ENCODE measurements around the gene USP17L19. TPM values are rescaled to one million over a fixed set of nuclear protein-coding genes. Genes with fewer than 3 reads are reported as not detected.

The USP17L19 gene, protein sequence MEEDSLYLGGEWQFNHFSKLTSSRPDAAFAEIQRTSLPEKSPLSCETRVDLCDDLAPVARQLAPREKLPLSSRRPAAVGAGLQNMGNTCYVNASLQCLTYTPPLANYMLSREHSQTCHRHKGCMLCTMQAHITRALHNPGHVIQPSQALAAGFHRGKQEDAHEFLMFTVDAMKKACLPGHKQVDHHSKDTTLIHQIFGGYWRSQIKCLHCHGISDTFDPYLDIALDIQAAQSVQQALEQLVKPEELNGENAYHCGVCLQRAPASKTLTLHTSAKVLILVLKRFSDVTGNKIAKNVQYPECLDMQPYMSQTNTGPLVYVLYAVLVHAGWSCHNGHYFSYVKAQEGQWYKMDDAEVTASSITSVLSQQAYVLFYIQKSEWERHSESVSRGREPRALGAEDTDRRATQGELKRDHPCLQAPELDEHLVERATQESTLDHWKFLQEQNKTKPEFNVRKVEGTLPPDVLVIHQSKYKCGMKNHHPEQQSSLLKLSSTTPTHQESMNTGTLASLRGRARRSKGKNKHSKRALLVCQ
- total RNA-seq: not detected in 2 replicates

GRCh38 chr4:9253078-9253477 is at the start of gene USP17L19:
USP17L19 (plus strand) TSS chr4:9253378; CDS start chr4:9253378, 0 bp downstream.

DNA sequence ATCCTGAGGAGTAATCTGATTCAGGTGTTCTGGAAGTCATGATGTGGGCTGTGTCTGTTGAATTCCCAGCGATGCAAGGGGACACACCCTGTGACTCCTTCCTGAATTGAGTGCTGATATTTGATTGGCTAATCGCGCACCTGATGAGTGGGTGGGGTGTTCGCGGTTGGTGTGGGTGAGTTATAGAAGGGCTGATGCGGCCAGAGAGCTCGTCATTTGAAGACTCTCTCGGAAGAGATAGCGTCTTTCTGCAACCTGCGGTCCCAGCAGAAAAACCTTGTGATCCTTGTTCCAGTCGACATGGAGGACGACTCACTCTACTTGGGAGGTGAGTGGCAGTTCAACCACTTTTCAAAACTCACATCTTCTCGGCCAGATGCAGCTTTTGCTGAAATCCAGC is 42.8 kb upstream of the USP17L19 start, which contains the start of gene USP17L10:
TSS of gene USP17L10 (plus strand) at position 301 of the 400 bp plus-strand sequence. CDS start at position 301, 0 bp downstream.

DNA sequence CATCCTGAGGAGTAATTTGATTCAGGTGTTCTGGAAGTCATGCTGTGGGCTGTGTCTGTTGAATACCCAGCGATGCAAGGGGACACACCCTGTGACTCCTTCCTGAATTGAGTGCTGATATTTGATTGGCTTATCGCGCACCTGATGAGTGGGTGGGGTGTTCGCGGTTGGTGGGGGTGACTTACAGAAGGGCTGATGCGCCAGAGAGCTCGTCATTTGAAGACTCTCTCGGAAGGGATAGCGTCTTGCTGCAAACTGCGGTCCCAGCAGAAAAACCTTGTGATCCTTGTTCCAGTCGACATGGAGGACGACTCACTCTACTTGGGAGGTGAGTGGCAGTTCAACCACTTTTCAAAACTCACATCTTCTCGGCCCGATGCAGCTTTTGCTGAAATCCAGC is 38.1 kb upstream of the USP17L19 start, which contains the start of gene USP17L11:
TSS of gene USP17L11 (plus strand) at position 301 of the 400 bp plus-strand sequence. CDS start at position 301, 0 bp downstream.

GRCh38 chr4:9219852-9220251 is 33.3 kb upstream of the USP17L19 start, which contains the start of gene USP17L12:
USP17L12 (plus strand) TSS chr4:9220152; CDS start chr4:9220152, 0 bp downstream.

GRCh38 chr4:9224596-9224995 is 28.6 kb upstream of the USP17L19 start, which contains the start of gene USP17L13:
USP17L13 (plus strand) TSS chr4:9224896; CDS start chr4:9224896, 0 bp downstream.

GRCh38 chr4:9234085-9234484 is 19.1 kb upstream of the USP17L19 start, which contains the start of gene USP17L15:
USP17L15 (plus strand) TSS chr4:9234385; CDS start chr4:9234385, 0 bp downstream.

GRCh38 chr4:9243579-9243978 is 9.6 kb upstream of the USP17L19 start, which contains the start of gene USP17L17:
USP17L17 (plus strand) TSS chr4:9243879; CDS start chr4:9243879, 0 bp downstream.

DNA sequence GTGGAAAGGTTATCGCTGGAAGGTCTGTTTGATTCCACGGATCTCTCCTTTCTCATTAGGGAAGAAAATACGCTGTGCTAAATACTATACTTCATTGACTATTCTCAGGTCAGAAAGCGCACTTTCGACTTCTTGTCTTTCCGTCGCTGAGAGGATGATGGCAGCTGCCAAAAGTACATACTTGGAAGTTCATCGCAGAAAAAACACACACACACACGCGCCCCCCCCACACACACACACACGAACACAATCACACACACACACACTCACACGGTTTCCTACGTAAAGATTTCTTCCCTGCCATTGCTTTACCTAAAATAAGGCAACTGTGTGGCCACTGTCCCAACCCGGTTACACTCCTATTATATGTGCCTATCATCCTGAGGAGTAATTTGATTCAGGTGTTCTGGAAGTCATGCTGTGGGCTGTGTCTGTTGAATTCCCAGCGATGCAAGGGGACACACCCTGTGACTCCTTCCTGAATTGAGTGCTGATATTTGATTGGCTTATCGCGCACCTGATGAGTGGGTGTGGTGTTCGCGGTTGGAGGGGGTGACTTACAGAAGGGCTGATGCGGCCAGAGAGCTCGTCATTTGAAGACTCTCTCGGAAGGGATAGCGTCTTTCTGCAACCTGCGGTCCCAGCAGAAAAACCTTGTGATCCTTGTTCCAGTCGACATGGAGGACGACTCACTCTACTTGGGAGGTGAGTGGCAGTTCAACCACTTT is 5.1 kb upstream of the USP17L19 start, which contains the start of gene USP17L18:
TSS of gene USP17L18 (plus strand) at position 678 of the 728 bp plus-strand sequence. CDS start at position 678, 0 bp downstream.

DNA sequence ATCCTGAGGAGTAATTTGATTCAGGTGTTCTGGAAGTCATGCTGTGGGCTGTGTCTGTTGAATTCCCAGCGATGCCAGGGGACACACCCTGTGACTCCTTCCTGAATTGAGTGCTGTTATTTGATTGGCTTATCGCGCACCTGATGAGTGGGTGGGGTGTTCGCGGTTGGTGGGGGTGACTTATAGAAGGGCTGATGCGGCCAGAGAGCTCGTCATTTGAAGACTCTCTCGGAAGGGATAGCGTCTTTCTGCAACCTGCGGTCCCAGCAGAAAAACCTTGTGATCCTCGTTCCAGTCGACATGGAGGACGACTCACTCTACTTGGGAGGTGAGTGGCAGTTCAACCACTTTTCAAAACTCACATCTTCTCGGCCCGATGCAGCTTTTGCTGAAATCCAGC is 4.6 kb downstream of the USP17L19 start, which contains the start of gene USP17L20:
TSS of gene USP17L20 (plus strand) at position 301 of the 400 bp plus-strand sequence. CDS start at position 301, 0 bp downstream.

GRCh38 chr4:9262572-9262971 is 9.4 kb downstream of the USP17L19 start, which contains the start of gene USP17L21:
USP17L21 (plus strand) TSS chr4:9262872; CDS start chr4:9262872, 0 bp downstream.

DNA sequence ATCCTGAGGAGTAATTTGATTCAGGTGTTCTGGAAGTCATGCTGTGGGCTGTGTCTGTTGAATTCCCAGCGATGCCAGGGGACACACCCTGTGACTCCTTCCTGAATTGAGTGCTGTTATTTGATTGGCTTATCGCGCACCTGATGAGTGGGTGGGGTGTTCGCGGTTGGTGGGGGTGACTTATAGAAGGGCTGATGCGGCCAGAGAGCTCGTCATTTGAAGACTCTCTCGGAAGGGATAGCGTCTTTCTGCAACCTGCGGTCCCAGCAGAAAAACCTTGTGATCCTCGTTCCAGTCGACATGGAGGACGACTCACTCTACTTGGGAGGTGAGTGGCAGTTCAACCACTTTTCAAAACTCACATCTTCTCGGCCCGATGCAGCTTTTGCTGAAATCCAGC is 14.1 kb downstream of the USP17L19 start, which contains the start of gene USP17L22:
TSS of gene USP17L22 (plus strand) at position 301 of the 400 bp plus-strand sequence. CDS start at position 301, 0 bp downstream.

Other genes starting within 250 kb of the USP17L19 start
- gene FAM90A26, start 83.0 kb upstream of the USP17L19 start, total RNA-seq: not detected in 2 replicates
- not detected in 2 replicates for gene USP17L10, start 42.7 kb upstream of the USP17L19 start, total RNA-seq
- not detected in 2 replicates for gene USP17L11, start 38.0 kb upstream of the USP17L19 start, total RNA-seq
- gene USP17L12, start 33.2 kb upstream of the USP17L19 start, total RNA-seq: not detected in 2 replicates
- not detected in 2 replicates for gene USP17L13, start 28.5 kb upstream of the USP17L19 start, total RNA-seq
- gene USP17L15, start 19.0 kb upstream of the USP17L19 start, total RNA-seq: not detected in 2 replicates
- gene USP17L17, start 9.5 kb upstream of the USP17L19 start, total RNA-seq: not detected in 2 replicates
- not detected in 2 replicates for gene USP17L18, start 4.7 kb upstream of the USP17L19 start, total RNA-seq
- not detected in 2 replicates for gene USP17L20, start 4.7 kb downstream of the USP17L19 start, total RNA-seq
- gene USP17L21, start 9.5 kb downstream of the USP17L19 start, total RNA-seq: not detected in 2 replicates
- not detected in 2 replicates for gene USP17L22, start 14.2 kb downstream of the USP17L19 start, total RNA-seq
- gene USP17L24, start 71.8 kb downstream of the USP17L19 start, total RNA-seq: not detected in 2 replicates
- not detected in 2 replicates for gene USP17L25, start 76.5 kb downstream of the USP17L19 start, total RNA-seq
- gene USP17L26, start 81.3 kb downstream of the USP17L19 start, total RNA-seq: not detected in 2 replicates
- not detected in 2 replicates for gene USP17L5, start 86.0 kb downstream of the USP17L19 start, total RNA-seq
- gene USP17L27, start 90.8 kb downstream of the USP17L19 start, total RNA-seq: not detected in 2 replicates
- not detected in 2 replicates for gene USP17L28, start 95.5 kb downstream of the USP17L19 start, total RNA-seq
- gene USP17L29, start 100.3 kb downstream of the USP17L19 start, total RNA-seq: not detected in 2 replicates
- not detected in 2 replicates for gene USP17L30, start 109.8 kb downstream of the USP17L19 start, total RNA-seq
- gene DEFB131A, start 191.0 kb downstream of the USP17L19 start, total RNA-seq: not detected in 2 replicates

Data from smooth muscle cell of the umbilical artery (primary cell).